HepG2 (cell line): ENCODE results near the gene PTPRE.

Experiments
- CBX1 ChIP-seq: IDR thresholded peaks from one replicate; pipeline ENCODE4 v1.6.1; 2016; ENCODE audit warnings: antibody characterized with exemption, low read depth
- CTCF ChIP-seq: sonication (generic); formaldehyde crosslinking; IDR thresholded peaks from 2 replicates; pipeline ENCODE4 v1.5.0; 2020; ENCODE audit warnings: mild to moderate bottlenecking, missing genetic modification reagents, moderate library complexity
- MAFK ChIP-seq, 2 experiments: IDR thresholded peaks in 1 of 2; conservative IDR thresholded peaks in 1 of 2; 2 replicates each; pipeline ENCODE4 v1.6.1; 2011; ENCODE audit warnings: improper control_type of control experiment in 2 of 2, low read length in 2 of 2
- POLR2A ChIP-seq, 2 experiments: IDR thresholded peaks; 2 replicates each; pipeline ENCODE4 v1.6.1; 2011; ENCODE audit warnings: low read depth in 2 of 2, low read length in 2 of 2, mild to moderate bottlenecking in 1 of 2, moderate library complexity in 1 of 2; ENCODE audit not compliant: insufficient read depth in 1 of 2
- RAD21 ChIP-seq: fragments of 450-650 bp; formaldehyde crosslinking; IDR thresholded peaks from 2 replicates; pipeline ENCODE4 v1.5.0; 2020; ENCODE audit warnings: mild to moderate bottlenecking
- SUZ12 ChIP-seq: fragments of 150-350 bp; IDR thresholded peaks from 2 replicates; pipeline ENCODE4 v1.6.1; 2014; ENCODE audit warnings: low read depth, low read length
- ZBTB43 ChIP-seq: sonication (generic); formaldehyde crosslinking; conservative IDR thresholded peaks from 2 replicates; pipeline ENCODE4 v1.4.0; 2020; ENCODE audit warnings: missing genetic modification reagents
- ZNF124 ChIP-seq: sonication (generic); formaldehyde crosslinking; IDR thresholded peaks from 2 replicates; pipeline ENCODE4 v1.4.0; 2020; ENCODE audit warnings: missing genetic modification reagents
- ZNF263 ChIP-seq: sonication (generic); formaldehyde crosslinking; IDR thresholded peaks from 2 replicates; pipeline ENCODE4 v1.4.0; 2020; ENCODE audit warnings: missing genetic modification reagents
- ZNF776 ChIP-seq: sonication (generic); formaldehyde crosslinking; IDR thresholded peaks from 2 replicates; pipeline ENCODE4 v1.4.0; 2020; ENCODE audit warnings: mild to moderate bottlenecking, missing genetic modification reagents

GRCh38 chr10:128077155-128077875 is 170.4 kb downstream of the PTPRE start:
- TF ChIP-seq CBX1 (no peak), ZNF263 (no peak), RAD21 (CRISPR knock-in tag) (no peak), SUZ12 (no peak), MAFK (conservative IDR thresholded peaks at IDR 0.05 in 1 of 2, IDR thresholded peaks at IDR 0.05 in 1 of 2; ENCODE audit: low read length in 2 of 2) (no peak), ZBTB43 (CRISPR knock-in tag) (no peak), ZNF776 (CRISPR knock-in tag) (no peak), CTCF (CRISPR knock-in tag) (no peak), POLR2A (IDR thresholded peaks at IDR 0.05; ENCODE audit: insufficient read depth in 1 of 2, low read depth in 2 of 2, low read length in 2 of 2) (no peak), ZNF124 (no peak)
